22Rv1 (cell line): ENCODE results near the gene VPS11.

Experiments
- ZFX ChIP-seq: fragments of 450-650 bp; IDR thresholded peaks from 2 replicates; pipeline ENCODE4 v1.6.1; 2017; ENCODE audit warnings: antibody characterized with exemption, borderline replicate concordance
- TF ChIP-seq, protein P1 (sequence below): fragments of 450-650 bp; IDR thresholded peaks from 2 replicates; pipeline ENCODE4 v1.5.1; 2017; ENCODE audit warnings: mild to moderate bottlenecking

DNA sequence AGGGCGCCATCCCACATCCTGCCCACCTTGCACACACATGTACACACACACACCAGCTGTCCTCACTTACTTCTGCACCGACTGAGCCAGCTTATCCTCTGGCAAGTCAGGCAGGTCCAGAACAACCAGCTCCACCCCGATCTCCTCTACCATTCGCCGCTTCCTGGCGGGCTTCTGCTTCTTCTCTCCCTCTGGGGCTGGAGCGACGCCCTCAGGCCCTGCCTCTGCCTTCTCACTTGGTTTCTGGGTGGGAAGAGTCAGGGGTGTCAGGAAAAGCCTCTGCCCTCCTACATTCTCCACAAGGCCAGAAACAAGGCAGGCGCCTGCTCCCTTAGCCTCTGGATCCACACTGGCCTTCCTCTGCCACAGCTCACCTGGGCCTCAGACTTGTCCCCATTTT, 19.0 kb upstream of the VPS11 start:
- TF ChIP-seq, protein P1, sequence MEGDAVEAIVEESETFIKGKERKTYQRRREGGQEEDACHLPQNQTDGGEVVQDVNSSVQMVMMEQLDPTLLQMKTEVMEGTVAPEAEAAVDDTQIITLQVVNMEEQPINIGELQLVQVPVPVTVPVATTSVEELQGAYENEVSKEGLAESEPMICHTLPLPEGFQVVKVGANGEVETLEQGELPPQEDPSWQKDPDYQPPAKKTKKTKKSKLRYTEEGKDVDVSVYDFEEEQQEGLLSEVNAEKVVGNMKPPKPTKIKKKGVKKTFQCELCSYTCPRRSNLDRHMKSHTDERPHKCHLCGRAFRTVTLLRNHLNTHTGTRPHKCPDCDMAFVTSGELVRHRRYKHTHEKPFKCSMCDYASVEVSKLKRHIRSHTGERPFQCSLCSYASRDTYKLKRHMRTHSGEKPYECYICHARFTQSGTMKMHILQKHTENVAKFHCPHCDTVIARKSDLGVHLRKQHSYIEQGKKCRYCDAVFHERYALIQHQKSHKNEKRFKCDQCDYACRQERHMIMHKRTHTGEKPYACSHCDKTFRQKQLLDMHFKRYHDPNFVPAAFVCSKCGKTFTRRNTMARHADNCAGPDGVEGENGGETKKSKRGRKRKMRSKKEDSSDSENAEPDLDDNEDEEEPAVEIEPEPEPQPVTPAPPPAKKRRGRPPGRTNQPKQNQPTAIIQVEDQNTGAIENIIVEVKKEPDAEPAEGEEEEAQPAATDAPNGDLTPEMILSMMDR, result no peak
- TF ChIP-seq ZFX, result no peak
